MG63 (cell line): ENCODE measurements around the gene SUCLG1. TPM values are rescaled to one million over a fixed set of nuclear protein-coding genes. Genes with fewer than 3 reads are reported as not detected.

Experiments used
- DNase-seq: peaks from one replicate; pipeline ENCODE4 v3.0.0-alpha.2; 2020
- H3K27me3 ChIP-seq: fragments of 250-450 bp; sonication (Bioruptor Pico); 2 replicates; pipeline ENCODE4 v1.5.1; 2020; ENCODE audit warnings: mild to moderate bottlenecking, moderate library complexity
- H3K36me3 ChIP-seq: fragments of 250-450 bp; sonication (Bioruptor Pico); 2 replicates; pipeline ENCODE4 v1.5.1; 2020; ENCODE audit warnings: mild to moderate bottlenecking, moderate library complexity
- H3K4me3 ChIP-seq: fragments of 250-450 bp; sonication (Bioruptor Pico); 2 replicates; pipeline ENCODE4 v1.5.1; 2020; ENCODE audit warnings: mild to moderate bottlenecking, moderate library complexity
- H3K9me3 ChIP-seq: fragments of 250-450 bp; sonication (Bioruptor Pico); 2 replicates; pipeline ENCODE4 v1.5.1; 2020; ENCODE audit warnings: mild to moderate bottlenecking, moderate library complexity
- total RNA-seq: library from RNA; depleted of rRNA; stranded (reverse); fragments of >200 nt; shearing (Covaris generic); gene quantifications from 2 replicates; pipeline ENCODE4 v1.2.3, GENCODE V29; 2014; ENCODE audit warnings: low replicate concordance; rRNA removed

SUCLG1 gene
- total RNA-seq, 1 experiment from 2014 or later: 60.3 TPM

GRCh38 chr2:84393829-84394228 is 65.3 kb downstream of the SUCLG1 start:
- no peak for DNase-seq

GRCh38 chr2:84389794-84390193 is 69.3 kb downstream of the SUCLG1 start:
- Histone ChIP-seq H3K9me3 (no peaks in the 10 kb centered on the region), H3K4me3 (no peak overlapping the region), H3K36me3 (no peaks in the 10 kb centered on the region), H3K27me3 (no peaks in the 10 kb centered on the region)
- DNase-seq: no peak

More at GRCh38 chr2:84393829-84394228, 65.3 kb downstream of the SUCLG1 start:
- Histone ChIP-seq H3K4me3 (no peak overlapping the region), H3K36me3 (no peaks in the 10 kb centered on the region), H3K27me3 (no peaks in the 10 kb centered on the region), H3K9me3 (no peaks in the 10 kb centered on the region)

GRCh38 chr2:84388921-84389490 is 70.1 kb downstream of the SUCLG1 start:
- H3K4me3 ChIP-seq: no peak overlapping the region
- DNase-seq: no peak
- H3K9me3 ChIP-seq: no peaks in the 10 kb centered on the region
- no peaks in the 10 kb centered on the region for H3K27me3 ChIP-seq
- H3K36me3 ChIP-seq: no peaks in the 10 kb centered on the region

GRCh38 chr2:84388133-84388532 is 70.9 kb downstream of the SUCLG1 start:
- Histone ChIP-seq H3K9me3 (no peaks in the 10 kb centered on the region), H3K4me3 (no peak overlapping the region), H3K36me3 (no peaks in the 10 kb centered on the region), H3K27me3 (no peaks in the 10 kb centered on the region)
- DNase-seq: no peak

GRCh38 chr2:84386336-84387040 is 72.6 kb downstream of the SUCLG1 start:
- Histone ChIP-seq H3K36me3 (no peaks in the 10 kb centered on the region), H3K27me3 (no peaks in the 10 kb centered on the region), H3K9me3 (no peaks in the 10 kb centered on the region), H3K4me3 (no peak overlapping the region)
- no peak for DNase-seq

GRCh38 chr2:84383271-84383670 is 75.8 kb downstream of the SUCLG1 start:
- no peaks in the 10 kb centered on the region for H3K36me3 ChIP-seq
- no peak for DNase-seq
- no peaks in the 10 kb centered on the region for H3K9me3 ChIP-seq
- H3K27me3 ChIP-seq: no peaks in the 10 kb centered on the region
- H3K4me3 ChIP-seq: no peak overlapping the region

- no peaks in the 10 kb centered on the region for H3K27me3 ChIP-seq
- H3K9me3 ChIP-seq: no peaks in the 10 kb centered on the region
- DNase-seq: no peak
- no peak overlapping the region for H3K4me3 ChIP-seq
- no peaks in the 10 kb centered on the region for H3K36me3 ChIP-seq
These were observed 78.2 kb downstream of the SUCLG1 start for GRCh38 chr2:84380875-84381274.

GRCh38 chr2:84378960-84379359 is 80.1 kb downstream of the SUCLG1 start:
- Histone ChIP-seq H3K4me3 (no peak overlapping the region), H3K36me3 (no peaks in the 10 kb centered on the region), H3K27me3 (no peaks in the 10 kb centered on the region), H3K9me3 (no peaks in the 10 kb centered on the region)
- DNase-seq: no peak

GRCh38 chr2:84375020-84375419 is 84.1 kb downstream of the SUCLG1 start:
- Histone ChIP-seq H3K4me3 (no peak overlapping the region), H3K36me3 (no peaks in the 10 kb centered on the region), H3K27me3 (no peaks in the 10 kb centered on the region), H3K9me3 (no peaks in the 10 kb centered on the region)
- no peak for DNase-seq

GRCh38 chr2:84373866-84374265 is 85.2 kb downstream of the SUCLG1 start:
- no peak for DNase-seq
- H3K9me3 ChIP-seq: no peaks in the 10 kb centered on the region
- H3K36me3 ChIP-seq: no peaks in the 10 kb centered on the region
- H3K27me3 ChIP-seq: no peaks in the 10 kb centered on the region
- H3K4me3 ChIP-seq: no peak overlapping the region

Other genes starting within 250 kb of the SUCLG1 start
- not detected in 2 replicates for gene DNAH6, start 57.2 kb upstream of the SUCLG1 start, total RNA-seq